Measurements from ENCODE around the gene C14orf132. TPM values are rescaled to one million over a fixed set of nuclear protein-coding genes. Genes with fewer than 3 reads are reported as not detected.

The C14orf132 gene
- total RNA-seq, 3 donors from 2014 or later = 6.6 to 13.3 (median 10.8) TPM

- TF ChIP-seq POLR2A (IDR thresholded peaks at IDR 0.05) (no peak), POLR2AphosphoS5 (IDR thresholded peaks at IDR 0.05) (no peak)
- TF ChIP-seq, protein P1, sequence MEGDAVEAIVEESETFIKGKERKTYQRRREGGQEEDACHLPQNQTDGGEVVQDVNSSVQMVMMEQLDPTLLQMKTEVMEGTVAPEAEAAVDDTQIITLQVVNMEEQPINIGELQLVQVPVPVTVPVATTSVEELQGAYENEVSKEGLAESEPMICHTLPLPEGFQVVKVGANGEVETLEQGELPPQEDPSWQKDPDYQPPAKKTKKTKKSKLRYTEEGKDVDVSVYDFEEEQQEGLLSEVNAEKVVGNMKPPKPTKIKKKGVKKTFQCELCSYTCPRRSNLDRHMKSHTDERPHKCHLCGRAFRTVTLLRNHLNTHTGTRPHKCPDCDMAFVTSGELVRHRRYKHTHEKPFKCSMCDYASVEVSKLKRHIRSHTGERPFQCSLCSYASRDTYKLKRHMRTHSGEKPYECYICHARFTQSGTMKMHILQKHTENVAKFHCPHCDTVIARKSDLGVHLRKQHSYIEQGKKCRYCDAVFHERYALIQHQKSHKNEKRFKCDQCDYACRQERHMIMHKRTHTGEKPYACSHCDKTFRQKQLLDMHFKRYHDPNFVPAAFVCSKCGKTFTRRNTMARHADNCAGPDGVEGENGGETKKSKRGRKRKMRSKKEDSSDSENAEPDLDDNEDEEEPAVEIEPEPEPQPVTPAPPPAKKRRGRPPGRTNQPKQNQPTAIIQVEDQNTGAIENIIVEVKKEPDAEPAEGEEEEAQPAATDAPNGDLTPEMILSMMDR (IDR thresholded peaks at IDR 0.05) = no peak
- intact Hi-C loops (cut with DNase I; ENCODE audit: low total_unique reads) = no loop called here
- Histone ChIP-seq H3K27ac (no peak overlapping the region), H3K4me1 (no peaks in the 10 kb centered on the region), H3K9me3 (no peaks in the 10 kb centered on the region), H3K4me3 (no peak overlapping the region), H3K27me3 (no peaks in the 10 kb centered on the region), H3K36me3 (no peaks in the 10 kb centered on the region)
- no peak for DNase-seq (ENCODE audit: low spot score in 2 of 2)
Observed at GRCh38 chr14:96129128-96129736, 90.1 kb downstream of the C14orf132 start.

DNA sequence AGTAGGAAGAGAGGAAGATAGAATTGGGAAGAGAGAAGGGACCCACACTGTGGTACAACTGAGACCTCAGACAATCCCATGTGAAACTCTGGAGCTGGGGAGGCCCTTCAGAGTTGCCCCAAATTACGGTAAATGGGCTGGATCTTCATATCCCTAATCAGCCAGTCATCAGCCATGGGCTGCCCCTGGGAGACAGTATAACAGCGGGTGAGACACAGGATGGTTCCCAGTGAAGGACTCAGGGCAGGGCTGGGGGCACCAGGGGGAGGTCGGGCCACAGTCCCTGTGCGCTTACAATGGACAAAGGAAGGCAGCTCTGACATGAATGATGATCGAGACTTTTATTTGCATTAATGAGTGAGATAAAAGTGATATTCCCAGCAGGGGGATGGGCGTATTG lies 91.2 kb downstream of the C14orf132 start:
- DNase-seq (ENCODE audit: low spot score in 2 of 2) = no peak
- intact Hi-C loops (cut with DNase I; ENCODE audit: low total_unique reads) = no loop called here
- H3K4me3 ChIP-seq = no peak overlapping the region
- H3K36me3 ChIP-seq = no peaks in the 10 kb centered on the region
- no peak overlapping the region for H3K27ac ChIP-seq
- no peak for TF ChIP-seq POLR2A (IDR thresholded peaks at IDR 0.05)
- TF ChIP-seq POLR2AphosphoS5 (IDR thresholded peaks at IDR 0.05) = no peak
- TF ChIP-seq, protein P1 (IDR thresholded peaks at IDR 0.05) = no peak
- no peaks in the 10 kb centered on the region for H3K4me1 ChIP-seq
- H3K9me3 ChIP-seq = no peaks in the 10 kb centered on the region
- no peaks in the 10 kb centered on the region for H3K27me3 ChIP-seq

- intact Hi-C loops (cut with DNase I; ENCODE audit: low total_unique reads) = no loop called here
- no peaks in the 10 kb centered on the region for H3K9me3 ChIP-seq
- no peak overlapping the region for H3K27ac ChIP-seq
- no peak for DNase-seq (ENCODE audit: low spot score in 2 of 2)
- no peaks in the 10 kb centered on the region for H3K36me3 ChIP-seq
- no peaks in the 10 kb centered on the region for H3K4me1 ChIP-seq
- no peak for TF ChIP-seq POLR2A (IDR thresholded peaks at IDR 0.05)
- TF ChIP-seq, protein P1 (IDR thresholded peaks at IDR 0.05) = no peak
- TF ChIP-seq POLR2AphosphoS5 (IDR thresholded peaks at IDR 0.05) = no peak
- no peak overlapping the region for H3K4me3 ChIP-seq
- no peaks in the 10 kb centered on the region for H3K27me3 ChIP-seq
Observed at GRCh38 chr14:96130854-96131253, 91.7 kb downstream of the C14orf132 start.

GRCh38 chr14:96131836-96132235 lies 92.7 kb downstream of the C14orf132 start:
- Histone ChIP-seq H3K4me3 (no peak overlapping the region), H3K36me3 (no peaks in the 10 kb centered on the region), H3K4me1 (no peaks in the 10 kb centered on the region), H3K9me3 (no peaks in the 10 kb centered on the region), H3K27ac (no peak overlapping the region), H3K27me3 (no peaks in the 10 kb centered on the region)
- intact Hi-C loops (cut with DNase I; ENCODE audit: low total_unique reads) = no loop called here
- no peak for DNase-seq (ENCODE audit: low spot score in 2 of 2)
- no peak for TF ChIP-seq POLR2A (IDR thresholded peaks at IDR 0.05)
- TF ChIP-seq POLR2AphosphoS5 (IDR thresholded peaks at IDR 0.05) = no peak
- TF ChIP-seq, protein P1 (IDR thresholded peaks at IDR 0.05) = no peak

DNA sequence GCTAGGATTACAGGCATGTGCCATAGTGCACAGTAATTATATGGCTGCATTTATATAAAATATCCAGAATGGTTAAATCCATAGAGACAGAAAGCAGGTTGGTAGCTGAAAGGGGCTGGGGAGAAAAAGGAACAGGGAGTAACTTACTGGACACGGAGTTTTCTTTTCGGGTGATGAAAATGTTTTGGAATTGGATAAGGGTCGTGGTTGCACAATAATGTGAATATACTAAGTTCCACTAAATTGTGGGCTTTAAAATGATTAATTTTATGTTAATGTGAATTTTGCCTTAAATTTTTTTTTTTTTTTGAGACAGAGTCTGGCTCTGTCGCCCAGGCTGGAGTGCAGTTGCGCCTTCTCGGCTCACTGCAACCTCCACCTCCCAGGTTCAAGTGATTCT lies 95.3 kb downstream of the C14orf132 start:
- no peak overlapping the region for H3K27ac ChIP-seq
- no peaks in the 10 kb centered on the region for H3K36me3 ChIP-seq
- TF ChIP-seq POLR2AphosphoS5 (IDR thresholded peaks at IDR 0.05) (no peak), POLR2A (IDR thresholded peaks at IDR 0.05) (no peak)
- TF ChIP-seq, protein P1 (IDR thresholded peaks at IDR 0.05) = no peak
- H3K4me1 ChIP-seq = no peaks in the 10 kb centered on the region
- intact Hi-C loops (cut with DNase I; ENCODE audit: low total_unique reads) = no loop called here
- DNase-seq (ENCODE audit: low spot score in 2 of 2) = no peak
- H3K9me3 ChIP-seq = peaks cover 8 to 9% of the 10 kb centered on the region in 2 donors
- peaks cover 0 to 4% of the 10 kb centered on the region in 2 donors for H3K27me3 ChIP-seq
- H3K4me3 ChIP-seq = no peak overlapping the region
